Endothelial cell of umbilical vein (primary cell): ENCODE data around the gene MSL1. TPM values are rescaled to one million over a fixed set of nuclear protein-coding genes. Genes with fewer than 3 reads are reported as not detected.

Experiments
- BruUV-seq: library from RNA; stranded (reverse); fragments of 400-500 nt; replicated peaks from 2 replicates; lab custom pipeline; 2021; lab: Mats Ljungman, UMichigan
- CTCF ChIA-PET: fragments of 300-600, 350-600 bp; sonication (Branson Sonifier 250); formaldehyde crosslinking; loops from one replicate; lab custom pipeline; 2021; ENCODE audit warnings: antibody characterized with exemption, inconsistent platforms; lab: Charles Lee
- POLR2A ChIA-PET: fragments of 300-600, 350-600 bp; sonication (Branson Sonifier 250); formaldehyde crosslinking; loops from one replicate; lab custom pipeline; 2021; ENCODE audit warnings: antibody characterized with exemption, inconsistent platforms; lab: Charles Lee
- DNase-seq: peaks from one replicate; pipeline ENCODE4 v3.0.0-alpha.2; 2011; ENCODE audit warnings: low read depth, low spot score
- FAIRE-seq: peaks from 2 replicates; lab custom pipeline; 2011; peaks lifted over from hg19 to GRCh38; lab: Jason Lieb, UNC
- H2AFZ ChIP-seq: 2 replicates; pipeline ENCODE4 v1.6.0; 2012; ENCODE audit warnings: low read depth, low read length, control low read depth, inconsistent platforms
- H3K27ac ChIP-seq: 2 replicates; pipeline ENCODE4 v1.5.1; 2011; ENCODE audit warnings: low read depth, mild to moderate bottlenecking, control low read depth, low read length, moderate library complexity; ENCODE audit not compliant: insufficient read depth
- H3K27me3 ChIP-seq, 2 experiments: 2 replicates each; pipeline versions ENCODE4 v1.6.0 to v1.6.1; 2011; ENCODE audit warnings: low read length in 2 of 2, mixed read lengths in 1 of 2; ENCODE audit not compliant: control insufficient read depth in 2 of 2, insufficient read depth in 2 of 2
- H3K36me3 ChIP-seq, 2 experiments: 2 replicates in 1 of 2; 3 replicates in 1 of 2; pipeline ENCODE4 v1.5.1; 2011; ENCODE audit warnings: low read length in 2 of 2, mild to moderate bottlenecking in 1 of 2, moderate library complexity in 1 of 2; ENCODE audit not compliant: control insufficient read depth in 2 of 2, insufficient read depth in 2 of 2; ENCODE audit errors: extremely low read depth in 1 of 2
- H3K4me1 ChIP-seq: 3 replicates; pipeline ENCODE4 v1.5.1; 2011; ENCODE audit warnings: mild to moderate bottlenecking, low read length; ENCODE audit not compliant: control insufficient read depth, insufficient read depth; ENCODE audit errors: extremely low read depth
- H3K4me2 ChIP-seq: 2 replicates; pipeline ENCODE4 v1.6.1; 2011; ENCODE audit warnings: low read length, control low read depth, mixed read lengths; ENCODE audit not compliant: insufficient read depth
- H3K4me3 ChIP-seq, 3 experiments: fragments of 200-600 bp in 1 of 3; sonication (generic), shearing (Covaris generic) in 1 of 3; replicated peaks in 1 of 3; 2 replicates each; pipeline ENCODE4 v1.5.1; 2011 to 2016; ENCODE audit warnings: control low read depth in 3 of 3, low read length in 3 of 3, mild to moderate bottlenecking in 2 of 3, inconsistent platforms in 1 of 3, low read depth in 1 of 3, moderate library complexity in 1 of 3; ENCODE audit not compliant: insufficient read depth in 1 of 3
- H3K79me2 ChIP-seq: 2 replicates; pipeline ENCODE4 v1.6.0; 2012; ENCODE audit warnings: low read length, inconsistent platforms; ENCODE audit not compliant: control insufficient read depth, insufficient read depth
- H3K9ac ChIP-seq: replicated peaks from 2 replicates; pipeline ENCODE3; 2011; ENCODE audit warnings: low read length, control low read depth; ENCODE audit not compliant: insufficient read depth; ENCODE audit errors: extremely low read depth
- H3K9me1 ChIP-seq: replicated peaks from 3 replicates; pipeline ENCODE4 v1.6.0; 2011; ENCODE audit warnings: mild to moderate bottlenecking, low read length; ENCODE audit not compliant: control insufficient read depth, insufficient read depth; ENCODE audit errors: extremely low read depth
- H3K9me3 ChIP-seq: replicated peaks from 2 replicates; pipeline ENCODE4 v1.5.1; 2012; ENCODE audit warnings: low read length, inconsistent platforms; ENCODE audit not compliant: control insufficient read depth, insufficient read depth
- H4K20me1 ChIP-seq: replicated peaks from 2 replicates; pipeline ENCODE3; 2011; ENCODE audit warnings: mild to moderate bottlenecking, low read length; ENCODE audit not compliant: control insufficient read depth, insufficient read depth; ENCODE audit errors: extremely low read depth
- CTCF ChIP-seq, 2 donors: IDR thresholded peaks; 1 replicate in 1 of 2; 2 replicates in 1 of 2; pipeline ENCODE4 v1.5.1; 2011; ENCODE audit warnings: low read length in 2 of 2, mild to moderate bottlenecking in 2 of 2, moderate library complexity in 2 of 2, control low read depth in 1 of 2, inconsistent platforms in 1 of 2, low read depth in 1 of 2; ENCODE audit not compliant: insufficient read depth in 1 of 2; ENCODE audit errors: extremely low read depth in 1 of 2
- EZH2 ChIP-seq: IDR thresholded peaks from 2 replicates; pipeline ENCODE4 v1.6.1; 2012; ENCODE audit warnings: borderline replicate concordance, low read depth, mild to moderate bottlenecking, moderate library complexity, low read length, inconsistent platforms; ENCODE audit not compliant: severe bottlenecking
- FOS ChIP-seq: IDR thresholded peaks from 2 replicates; pipeline ENCODE4 v1.6.1; 2011; ENCODE audit warnings: mild to moderate bottlenecking, low read length, moderate library complexity, borderline replicate concordance; ENCODE audit not compliant: insufficient read depth
- GATA2 ChIP-seq: IDR thresholded peaks from 2 replicates; pipeline ENCODE4 v1.7.0; 2011; ENCODE audit warnings: low read depth, mild to moderate bottlenecking, moderate library complexity, mixed read lengths, low read length; ENCODE audit not compliant: insufficient read length, insufficient read depth
- JUN ChIP-seq: IDR thresholded peaks from 2 replicates; pipeline ENCODE4 v1.6.1; 2011; ENCODE audit warnings: borderline replicate concordance, low read depth; ENCODE audit not compliant: insufficient read length, insufficient read depth
- MAX ChIP-seq: IDR thresholded peaks from 2 replicates; pipeline ENCODE4 v1.6.1; 2011; ENCODE audit not compliant: insufficient read depth, insufficient read length
- MYC ChIP-seq: IDR thresholded peaks from one replicate; pipeline ENCODE4 v1.6.1; 2011; ENCODE audit warnings: mild to moderate bottlenecking, low read depth, low read length
- POLR2A ChIP-seq: IDR thresholded peaks from 2 replicates; pipeline ENCODE4 v1.6.1; 2012; ENCODE audit warnings: low read depth, mild to moderate bottlenecking, control low read depth, low read length
- POLR2AphosphoS5 ChIP-seq: IDR thresholded peaks from 2 replicates; pipeline ENCODE4 v1.6.1; 2012; ENCODE audit warnings: low read depth, mild to moderate bottlenecking, control low read depth, low read length, moderate library complexity; ENCODE audit not compliant: insufficient read depth
- dilution Hi-C: fragments of 300-500 bp; cut with MboI; formaldehyde crosslinking; loops from one replicate; pipeline ENCODE4 v1.15.0; 2019; ENCODE audit warnings: low sequenced_read_pairs; ENCODE audit not compliant: extremely low pct_ligation_motif_present
- intact Hi-C: fragments of 100-400 bp; cut with micrococcal nuclease; formaldehyde crosslinking; loops from one replicate; pipeline ENCODE4 v1.10.0; 2022
- polyA plus RNA-seq, 4 experiments: library from polyadenylated mRNA; depleted of rRNA in 3 of 4; stranded (reverse) in 3 of 4; unstranded in 1 of 4; fragments of >200 nt; gene quantifications; 2 replicates each; pipeline versions ENCODE4 v1.2.1 to v1.2.3, GENCODE V29; 2011 to 2012; ENCODE audit warnings: missing spikeins in 1 of 4
- total RNA-seq: library from RNA; stranded (reverse); gene quantifications from 2 replicates; pipeline ENCODE4 v1.2.3, GENCODE V29; 2021

Gene MSL1
- total and polyA plus RNA-seq, 2 donors (not counting 3 experiments of a cell fraction or from before 2014, with no cell fraction given), result 30.9 to 95.0 TPM

- CTCF ChIA-PET, result interaction anchor here (0.8 to 1.2 kb wide), 3 partner anchors 9 to 60 kb away, joined by 3 read pairs; no protein-coding TSS in a partner anchor
Measured at GRCh38 chr17:40173091-40173777, 51.5 kb downstream of the MSL1 start.

More at GRCh38 chr17:40173091-40173777, 51.5 kb downstream of the MSL1 start:
- Histone ChIP-seq H3K4me2 (no peak overlapping the region), H3K27ac (no peak overlapping the region), H3K9ac (no peak overlapping the region), H3K4me3 (no peak overlapping the region), H3K27me3 (no peaks in the 10 kb centered on the region), H3K9me3 (no peaks in the 10 kb centered on the region), H3K9me1 (no peaks in the 10 kb centered on the region), H3K36me3 (peaks cover 24 to 27% of the 10 kb centered on the region in 2 experiments), H2AFZ (no peak overlapping the region), H4K20me1 (no peaks in the 10 kb centered on the region), H3K4me1 (peaks cover 3% of the 10 kb centered on the region), H3K79me2 (no peaks in the 10 kb centered on the region)
- FAIRE-seq (peak; percentile 48), DNase-seq (no peak)
- POLR2A ChIA-PET, result interaction anchor here (0.7 kb wide), 1 partner anchor 33 kb away, joined by 7 read pairs; the partner anchor contains the start of gene CASC3
- intact Hi-C loops (no loop called here), dilution Hi-C loops (no loop called here)
- TF ChIP-seq FOS (no peak), GATA2 (no peak), POLR2A (no peak), MYC (no peak), EZH2 (no peak), POLR2AphosphoS5 (no peak), CTCF (IDR thresholded peaks at IDR 0.05; ENCODE audit: extremely low read depth in 1 of 2, insufficient read depth in 1 of 2, low read depth in 1 of 2, low read length in 2 of 2) (no peak), MAX (no peak), JUN (no peak)
- BruUV-seq, result no TSS peak
